HepG2 (cell line): Measurements from ENCODE around the gene RASGRP4. TPM values are rescaled to one million over a fixed set of nuclear protein-coding genes. Genes with fewer than 3 reads are reported as not detected.

Experiments
- ATAC-seq: fragments of 200-7000 bp; cut with Tn5 transposase; 3 replicates; pipeline ENCODE4 v1.9.1; 2020; ENCODE audit warnings: mild to moderate bottlenecking, moderate library complexity
- BruUV-seq: library from RNA; stranded (reverse); fragments of 400-500 nt; replicated peaks from 2 replicates; lab custom pipeline; 2021; lab: Mats Ljungman, UMichigan
- CTCF ChIA-PET: fragments of 300-600 bp; formaldehyde crosslinking; extraction: SDS; loops from one replicate; lab custom pipeline; 2021; ENCODE audit warnings: low total read pairs, inconsistent platforms, low intra/inter-chr PET ratio; lab: Yijun Ruan, JAX
- POLR2A ChIA-PET: fragments of 350-600 bp; sonication (Branson Sonifier 250); formaldehyde crosslinking; loops from one replicate; lab custom pipeline; 2020; ENCODE audit warnings: antibody characterized with exemption, inconsistent platforms; lab: Yijun Ruan, JAX
- DNase-seq: peaks from one replicate; pipeline ENCODE4 v3.0.0-alpha.2; 2015; ENCODE audit warnings: low spot score
- FAIRE-seq: peaks from 3 replicates; lab custom pipeline; 2011; peaks lifted over from hg19 to GRCh38; lab: Jason Lieb, UNC
- H2AFZ ChIP-seq: one replicate; pipeline ENCODE4 v1.6.1; 2011; ENCODE audit warnings: low read length, inconsistent platforms
- H3K27ac ChIP-seq: fragments of 300-600 bp; 3 replicates; pipeline ENCODE4 v1.8.0; 2011; ENCODE audit warnings: mixed run types, mild to moderate bottlenecking, mixed read lengths, low read length, inconsistent platforms; ENCODE audit not compliant: insufficient read depth; ENCODE audit errors: extremely low read length
- H3K27me3 ChIP-seq, 2 experiments: fragments of 200-600 bp in 1 of 2; 2 replicates in 1 of 2; 3 replicates in 1 of 2; pipeline versions ENCODE4 v1.6.0 to v1.8.0; 2011; ENCODE audit warnings: low read length in 2 of 2, mild to moderate bottlenecking in 2 of 2, moderate library complexity in 2 of 2, inconsistent platforms in 1 of 2; ENCODE audit not compliant: insufficient read depth in 2 of 2, control insufficient read depth in 1 of 2
- H3K36me3 ChIP-seq, 2 experiments: fragments of 200-600 bp in 1 of 2; replicated peaks in 1 of 2; 2 replicates in 1 of 2; 3 replicates in 1 of 2; pipeline versions ENCODE4 v1.5.1 to v1.8.0; 2011; ENCODE audit warnings: low read length in 2 of 2, inconsistent platforms in 1 of 2; ENCODE audit not compliant: insufficient read depth in 2 of 2, control insufficient read depth in 1 of 2
- H3K4me1 ChIP-seq: 2 replicates; pipeline ENCODE4 v1.5.1; 2012; ENCODE audit warnings: low read length, inconsistent platforms; ENCODE audit not compliant: insufficient read depth
- H3K4me2 ChIP-seq: 2 replicates; pipeline ENCODE4 v1.6.0; 2011; ENCODE audit warnings: low read depth, low read length, inconsistent platforms
- H3K4me3 ChIP-seq, 3 experiments: fragments of 200-600 bp in 1 of 3; sonication (generic), shearing (Covaris generic) in 1 of 3; replicated peaks in 1 of 3; 2 replicates each; pipeline ENCODE4 v1.5.1; 2011 to 2016; ENCODE audit warnings: low read length in 3 of 3, inconsistent platforms in 2 of 3, low read depth in 2 of 3, mild to moderate bottlenecking in 2 of 3, control low read depth in 1 of 3, mixed read lengths in 1 of 3; ENCODE audit not compliant: insufficient read depth in 1 of 3
- H3K79me2 ChIP-seq: one replicate; pipeline ENCODE4 v1.6.1; 2011; ENCODE audit warnings: low read length, inconsistent platforms; ENCODE audit not compliant: insufficient read depth
- H3K9ac ChIP-seq: 2 replicates; pipeline ENCODE4 v1.6.0; 2011; ENCODE audit warnings: mild to moderate bottlenecking, low read depth, low read length, inconsistent platforms; ENCODE audit not compliant: insufficient read depth
- H3K9me3 ChIP-seq: 2 replicates; pipeline ENCODE4 v1.5.1; 2012; ENCODE audit warnings: mild to moderate bottlenecking, low read length
- H4K20me1 ChIP-seq: 2 replicates; pipeline ENCODE4 v1.6.0; 2011; ENCODE audit warnings: inconsistent platforms, mild to moderate bottlenecking, low read length, moderate library complexity; ENCODE audit not compliant: insufficient read depth
- KDM5A ChIP-seq: fragments of 200-600 bp; sonication (generic); IDR thresholded peaks from 2 replicates; pipeline ENCODE4 v1.7.0; 2018; ENCODE audit warnings: antibody characterized with exemption, mild to moderate bottlenecking, low read length, borderline replicate concordance
- PHF20 ChIP-seq: sonication (generic); formaldehyde crosslinking; IDR thresholded peaks from 2 replicates; pipeline ENCODE4 v1.5.0; 2020; ENCODE audit warnings: mild to moderate bottlenecking, missing genetic modification reagents
- REPIN1 ChIP-seq: sonication (generic); formaldehyde crosslinking; IDR thresholded peaks from 2 replicates; pipeline ENCODE4 v1.8.0; 2022; ENCODE audit warnings: missing genetic modification reagents, low read depth, mild to moderate bottlenecking, borderline replicate concordance
- SALL1 ChIP-seq: sonication (generic); formaldehyde crosslinking; IDR thresholded peaks from 2 replicates; pipeline ENCODE4 v1.8.0; 2022; ENCODE audit warnings: mild to moderate bottlenecking, missing genetic modification reagents
- ZNF562 ChIP-seq: sonication (generic); formaldehyde crosslinking; IDR thresholded peaks from 2 replicates; pipeline ENCODE4 v1.8.0; 2022; ENCODE audit warnings: missing genetic modification reagents, borderline replicate concordance
- ZNF792 ChIP-seq: IDR thresholded peaks from 2 replicates; pipeline ENCODE4 v1.6.1; 2016
- WGBS: methylation state at CpG from one replicate; pipeline ENCODE4 v1.1.6; 2017; ENCODE audit warnings: low lambda C conversion rate; 5-methylcytosine and 5-hydroxymethylcytosine counted together
- in situ Hi-C: cut with HindIII; loops from 2 replicates; pipeline ENCODE4 v1.10.0; 2017; ENCODE audit warnings: low pct_unique_long_range_greater_than_20kb; ENCODE audit not compliant: extremely low pct_ligation_motif_present
- intact Hi-C: fragments of 100-400 bp; cut with micrococcal nuclease; formaldehyde crosslinking; loops from one replicate; pipeline ENCODE4 v1.10.0; 2022; ENCODE audit not compliant: unreplicated experiment
- polyA plus RNA-seq, 8 experiments: library from polyadenylated mRNA; depleted of rRNA in 3 of 8; stranded (reverse) in 7 of 8; unstranded in 1 of 8; fragments of >200 nt; fragmentation: Illumina TruSeq in 4 of 8; extraction: Trizol in 4 of 8; gene quantifications; 2 replicates each; pipeline versions ENCODE4 v1.2.1 to v1.2.3, GENCODE V29; 2011 to 2016; ENCODE audit warnings: low read depth in 4 of 8, missing spikeins in 1 of 8, mixed read lengths in 1 of 8; ENCODE audit not compliant: insufficient read depth in 1 of 8
- total RNA-seq, 5 experiments: library from RNA; depleted of rRNA; stranded (reverse); fragments of >200 nt; fragmentation: Illumina TruSeq; extraction: Trizol; gene quantifications; 2 replicates each; pipeline ENCODE4 v1.2.3, GENCODE V29; 2016; ENCODE audit warnings: low read depth in 1 of 5
- TF ChIP-seq, protein P1 (sequence below): IDR thresholded peaks from 2 replicates; pipeline ENCODE4 v1.6.1; 2018; ENCODE audit warnings: missing genetic modification reagents
- TF ChIP-seq, protein P2 (sequence below): sonication (generic); formaldehyde crosslinking; IDR thresholded peaks from 2 replicates; pipeline ENCODE4 v1.5.0; 2020; ENCODE audit warnings: missing genetic modification reagents

RASGRP4 gene
- total and polyA plus RNA-seq, 2 of the 13 experiments (the other 11 are each of a cell fraction or from before 2014, with no cell fraction given) = not detected

DNA sequence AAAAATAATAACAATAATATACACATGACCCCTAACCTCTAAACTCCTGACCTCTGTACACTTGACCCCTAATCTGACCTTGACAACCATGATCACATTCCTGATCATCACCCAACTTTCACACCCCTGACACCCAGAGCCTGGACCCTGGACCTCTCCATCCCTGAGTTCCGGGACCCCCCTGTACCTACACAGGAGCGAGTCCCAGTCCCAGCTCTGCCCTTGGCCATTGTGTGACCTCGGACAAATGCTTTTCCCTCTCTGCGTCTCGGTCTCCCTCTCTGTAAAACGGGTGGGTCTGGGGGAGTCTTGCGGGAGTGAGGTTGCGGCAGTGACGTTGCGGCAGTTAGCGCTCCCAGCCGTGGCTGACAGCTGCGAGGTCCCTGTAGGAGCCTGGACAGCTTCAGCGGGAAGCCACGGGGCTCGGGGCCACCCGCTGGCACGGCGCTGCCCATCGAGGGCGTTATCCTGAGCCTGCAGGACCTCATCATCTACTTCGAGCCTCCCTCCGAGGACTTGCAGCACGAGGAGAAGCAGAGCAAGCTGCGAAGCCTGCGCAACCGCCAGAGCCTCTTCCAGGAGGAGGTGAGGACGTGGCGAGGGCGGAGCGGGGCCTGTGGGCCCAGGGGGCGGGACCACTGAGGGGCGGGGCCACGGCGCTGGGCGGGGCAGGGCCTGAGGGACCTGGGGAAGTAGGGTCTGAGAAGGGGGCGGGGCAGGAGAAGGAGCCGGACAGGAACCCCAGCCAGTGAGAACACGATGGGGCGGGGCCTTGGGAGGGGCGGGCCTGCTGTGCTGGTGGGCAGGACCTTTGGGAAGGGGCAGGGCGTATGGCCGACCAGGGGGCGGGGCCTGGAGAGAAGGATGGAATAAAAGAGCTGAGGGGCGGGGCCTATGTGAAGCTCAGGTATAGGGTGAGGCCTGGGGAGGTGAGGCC lies 26.7 kb upstream of the RASGRP4 start (continued):
- TF ChIP-seq, protein P1, sequence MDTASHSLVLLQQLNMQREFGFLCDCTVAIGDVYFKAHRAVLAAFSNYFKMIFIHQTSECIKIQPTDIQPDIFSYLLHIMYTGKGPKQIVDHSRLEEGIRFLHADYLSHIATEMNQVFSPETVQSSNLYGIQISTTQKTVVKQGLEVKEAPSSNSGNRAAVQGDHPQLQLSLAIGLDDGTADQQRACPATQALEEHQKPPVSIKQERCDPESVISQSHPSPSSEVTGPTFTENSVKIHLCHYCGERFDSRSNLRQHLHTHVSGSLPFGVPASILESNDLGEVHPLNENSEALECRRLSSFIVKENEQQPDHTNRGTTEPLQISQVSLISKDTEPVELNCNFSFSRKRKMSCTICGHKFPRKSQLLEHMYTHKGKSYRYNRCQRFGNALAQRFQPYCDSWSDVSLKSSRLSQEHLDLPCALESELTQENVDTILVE (CRISPR knock-in tag) = no peak

DNA sequence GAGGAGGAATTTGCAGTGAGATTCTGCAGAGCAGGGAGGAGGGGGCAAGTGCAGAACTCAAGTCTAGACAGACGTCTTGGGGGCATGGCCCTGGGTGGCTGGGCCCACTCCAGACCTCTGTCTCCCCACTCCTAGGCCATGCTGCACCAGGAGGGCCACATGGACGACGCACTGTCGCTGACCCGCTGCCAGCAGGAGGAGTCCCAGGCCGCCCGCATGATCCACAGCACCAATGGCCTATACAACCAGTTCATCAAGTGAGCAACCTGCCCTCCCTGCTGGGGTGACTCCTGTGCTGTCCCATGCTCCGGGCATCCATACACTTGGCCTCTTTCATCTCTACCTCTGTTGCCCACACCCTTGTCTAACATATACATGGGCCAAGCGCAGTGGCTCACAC lies 25.6 kb upstream of the RASGRP4 start:
- DNase-seq (no peak), FAIRE-seq (no peak), ATAC-seq (peak; percentile 43)
- no peak for TF ChIP-seq PHF20
- TF ChIP-seq ZNF792 (CRISPR knock-in tag) = no peak
- no peak for TF ChIP-seq ZNF562 (CRISPR knock-in tag)
- no peak for TF ChIP-seq REPIN1 (CRISPR knock-in tag)
- TF ChIP-seq, protein P2, sequence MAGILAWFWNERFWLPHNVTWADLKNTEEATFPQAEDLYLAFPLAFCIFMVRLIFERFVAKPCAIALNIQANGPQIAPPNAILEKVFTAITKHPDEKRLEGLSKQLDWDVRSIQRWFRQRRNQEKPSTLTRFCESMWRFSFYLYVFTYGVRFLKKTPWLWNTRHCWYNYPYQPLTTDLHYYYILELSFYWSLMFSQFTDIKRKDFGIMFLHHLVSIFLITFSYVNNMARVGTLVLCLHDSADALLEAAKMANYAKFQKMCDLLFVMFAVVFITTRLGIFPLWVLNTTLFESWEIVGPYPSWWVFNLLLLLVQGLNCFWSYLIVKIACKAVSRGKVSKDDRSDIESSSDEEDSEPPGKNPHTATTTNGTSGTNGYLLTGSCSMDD (CRISPR knock-in tag) = no peak
- no peak for TF ChIP-seq SALL1
- TF ChIP-seq KDM5A = no peak
- no peaks in the 10 kb centered on the region for H4K20me1 ChIP-seq
- no peak overlapping the region for H3K4me2 ChIP-seq
- H3K36me3 ChIP-seq = no peaks in the 10 kb centered on the region
- in situ Hi-C loops = no loop called here
- no peaks in the 10 kb centered on the region for H3K4me1 ChIP-seq
- peaks cover 2 to 12% of the 10 kb centered on the region in 2 experiments; a peak in 4 of 5 replicates for H3K27me3 ChIP-seq
- H3K9ac ChIP-seq = no peak overlapping the region
- H2AFZ ChIP-seq = no peak overlapping the region
- no peak overlapping the region for H3K27ac ChIP-seq
- ChIA-PET CTCF (no interaction called here), POLR2A (no interaction called here)
- no TSS peak for BruUV-seq
- no peak overlapping the region for H3K4me3 ChIP-seq
- H3K9me3 ChIP-seq = no peaks in the 10 kb centered on the region
- intact Hi-C loops = no loop called here
- 33% methylated on average over 3 of the region's 9 CpGs for WGBS
- no peaks in the 10 kb centered on the region for H3K79me2 ChIP-seq
